ENCODE data around the gene APEH.
"Not testable (repeated sequence)": the region's sequence is repeated elsewhere in the genome, so short reads cannot be mapped to it uniquely, and the experiment has no call there.

DNA sequence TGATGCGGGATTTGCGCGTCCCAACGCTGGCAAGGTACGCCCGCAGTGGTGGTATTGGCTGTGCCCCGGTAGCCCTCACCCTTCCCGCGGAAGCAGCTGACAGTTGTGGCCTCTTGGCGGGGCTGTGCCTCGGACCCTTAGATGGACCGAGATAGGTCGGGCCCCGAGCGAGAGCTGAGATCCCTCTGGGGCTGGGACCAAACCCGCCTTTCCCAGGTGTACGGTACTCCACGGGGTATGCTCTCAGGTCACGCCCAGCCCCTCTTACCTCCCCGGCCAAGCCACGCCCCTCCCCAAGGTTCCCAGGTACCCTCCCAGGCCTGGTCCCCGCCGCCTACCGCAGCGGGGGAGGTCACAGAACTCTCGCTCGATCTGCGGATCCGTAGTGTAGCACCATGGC, 12.2 kb downstream of the APEH start:
- TF ChIP-seq, protein P1, sequence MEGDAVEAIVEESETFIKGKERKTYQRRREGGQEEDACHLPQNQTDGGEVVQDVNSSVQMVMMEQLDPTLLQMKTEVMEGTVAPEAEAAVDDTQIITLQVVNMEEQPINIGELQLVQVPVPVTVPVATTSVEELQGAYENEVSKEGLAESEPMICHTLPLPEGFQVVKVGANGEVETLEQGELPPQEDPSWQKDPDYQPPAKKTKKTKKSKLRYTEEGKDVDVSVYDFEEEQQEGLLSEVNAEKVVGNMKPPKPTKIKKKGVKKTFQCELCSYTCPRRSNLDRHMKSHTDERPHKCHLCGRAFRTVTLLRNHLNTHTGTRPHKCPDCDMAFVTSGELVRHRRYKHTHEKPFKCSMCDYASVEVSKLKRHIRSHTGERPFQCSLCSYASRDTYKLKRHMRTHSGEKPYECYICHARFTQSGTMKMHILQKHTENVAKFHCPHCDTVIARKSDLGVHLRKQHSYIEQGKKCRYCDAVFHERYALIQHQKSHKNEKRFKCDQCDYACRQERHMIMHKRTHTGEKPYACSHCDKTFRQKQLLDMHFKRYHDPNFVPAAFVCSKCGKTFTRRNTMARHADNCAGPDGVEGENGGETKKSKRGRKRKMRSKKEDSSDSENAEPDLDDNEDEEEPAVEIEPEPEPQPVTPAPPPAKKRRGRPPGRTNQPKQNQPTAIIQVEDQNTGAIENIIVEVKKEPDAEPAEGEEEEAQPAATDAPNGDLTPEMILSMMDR (IDR thresholded peaks at IDR 0.05 in 2 of 3, conservative IDR thresholded peaks at IDR 0.05 in 1 of 3; ENCODE audit: borderline replicate concordance in 1 of 3, insufficient read depth in 1 of 3, low read depth in 2 of 3, low read length in 2 of 3), result not testable (repeated sequence)
- not testable (repeated sequence) for TF ChIP-seq YY1 (IDR thresholded peaks at IDR 0.05; ENCODE audit: extremely low read depth, insufficient replicate concordance, low read depth, low read length); POLR2A (IDR thresholded peaks at IDR 0.05; ENCODE audit: borderline replicate concordance, extremely low read depth, insufficient read depth, insufficient read length); SIN3A (IDR thresholded peaks at IDR 0.05; ENCODE audit: low read depth); POLR2AphosphoS5 (IDR thresholded peaks at IDR 0.05; ENCODE audit: low read depth, low read length); ZNF274 (IDR thresholded peaks at IDR 0.05; ENCODE audit: low read depth, low read length); ATF3 (IDR thresholded peaks at IDR 0.05); MAX (IDR thresholded peaks at IDR 0.05); REST (IDR thresholded peaks at IDR 0.05; ENCODE audit: low read depth); EZH2 (IDR thresholded peaks at IDR 0.05)

Measured in HCT116 (cell line).